Measurements from ENCODE around the gene ZNF638. TPM values are rescaled to one million over a fixed set of nuclear protein-coding genes. Genes with fewer than 3 reads are reported as not detected.

The ZNF638 gene
- total RNA-seq, 2 donors from 2014 or later, result 196 to 208 TPM

DNA sequence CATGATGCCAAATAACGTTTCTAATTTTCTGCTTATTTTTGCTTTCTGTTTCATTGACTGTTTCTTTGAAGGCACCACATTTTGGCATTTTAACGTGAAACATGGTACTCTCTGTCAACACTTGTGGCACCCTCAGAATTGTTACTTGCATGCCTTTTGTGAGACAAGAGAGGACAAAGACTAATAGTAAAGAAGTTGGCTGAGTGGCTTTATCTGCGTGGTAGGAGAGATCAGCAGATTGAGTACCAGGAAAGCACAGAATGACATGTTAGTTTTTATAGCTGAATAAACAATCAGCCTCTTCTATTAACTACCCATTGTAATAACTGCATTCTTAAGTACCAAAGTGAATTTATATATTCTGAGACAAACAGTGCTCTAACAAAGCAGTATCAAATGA lies 8.6 kb downstream of the ZNF638 start:
- no peak overlapping the region for H3K27ac ChIP-seq (ENCODE audit: low read depth, low read length)
- WGBS, 2 experiments (ENCODE audit: insufficient coverage in 1 of 2, insufficient read length in 1 of 2), result 80 to 88% methylated on average over 3 of the region's 3 CpGs
- H3K4me3 ChIP-seq (ENCODE audit: low read length), result peak overlapping the region; percentile 71
- no peaks in the 10 kb centered on the region for H3K27me3 ChIP-seq (ENCODE audit: control insufficient read depth, insufficient read depth, low read length, poor library complexity, severe bottlenecking)
- H3K4me1 ChIP-seq (ENCODE audit: control insufficient read depth, insufficient read depth, low read length), result peaks cover 7% of the 10 kb centered on the region
- TF ChIP-seq, protein P1, sequence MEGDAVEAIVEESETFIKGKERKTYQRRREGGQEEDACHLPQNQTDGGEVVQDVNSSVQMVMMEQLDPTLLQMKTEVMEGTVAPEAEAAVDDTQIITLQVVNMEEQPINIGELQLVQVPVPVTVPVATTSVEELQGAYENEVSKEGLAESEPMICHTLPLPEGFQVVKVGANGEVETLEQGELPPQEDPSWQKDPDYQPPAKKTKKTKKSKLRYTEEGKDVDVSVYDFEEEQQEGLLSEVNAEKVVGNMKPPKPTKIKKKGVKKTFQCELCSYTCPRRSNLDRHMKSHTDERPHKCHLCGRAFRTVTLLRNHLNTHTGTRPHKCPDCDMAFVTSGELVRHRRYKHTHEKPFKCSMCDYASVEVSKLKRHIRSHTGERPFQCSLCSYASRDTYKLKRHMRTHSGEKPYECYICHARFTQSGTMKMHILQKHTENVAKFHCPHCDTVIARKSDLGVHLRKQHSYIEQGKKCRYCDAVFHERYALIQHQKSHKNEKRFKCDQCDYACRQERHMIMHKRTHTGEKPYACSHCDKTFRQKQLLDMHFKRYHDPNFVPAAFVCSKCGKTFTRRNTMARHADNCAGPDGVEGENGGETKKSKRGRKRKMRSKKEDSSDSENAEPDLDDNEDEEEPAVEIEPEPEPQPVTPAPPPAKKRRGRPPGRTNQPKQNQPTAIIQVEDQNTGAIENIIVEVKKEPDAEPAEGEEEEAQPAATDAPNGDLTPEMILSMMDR (conservative IDR thresholded peaks at IDR 0.05), result no peak
- Mint-ChIP-seq H3K4me3 (no peak overlapping the region), H3K4me1 (peaks cover 40% of the 10 kb centered on the region), H3K36me3 (ENCODE audit: low read depth) (peaks cover 12% of the 10 kb centered on the region), H3K27me3 (ENCODE audit: insufficient read depth) (no peaks in the 10 kb centered on the region), H3K9me3 (no peaks in the 10 kb centered on the region), H3K27ac (peak overlapping the region; percentile 27)
- DNase-seq, result no peak
- peaks cover 52% of the 10 kb centered on the region for H3K36me3 ChIP-seq (ENCODE audit: control insufficient read depth, insufficient read depth, low read length)
- no peak overlapping the region for H3K9ac ChIP-seq (ENCODE audit: extremely low read depth, low read length, poor library complexity, severe bottlenecking)
- H3K9me3 ChIP-seq (ENCODE audit: control insufficient read depth, low read length), result no peaks in the 10 kb centered on the region

DNA sequence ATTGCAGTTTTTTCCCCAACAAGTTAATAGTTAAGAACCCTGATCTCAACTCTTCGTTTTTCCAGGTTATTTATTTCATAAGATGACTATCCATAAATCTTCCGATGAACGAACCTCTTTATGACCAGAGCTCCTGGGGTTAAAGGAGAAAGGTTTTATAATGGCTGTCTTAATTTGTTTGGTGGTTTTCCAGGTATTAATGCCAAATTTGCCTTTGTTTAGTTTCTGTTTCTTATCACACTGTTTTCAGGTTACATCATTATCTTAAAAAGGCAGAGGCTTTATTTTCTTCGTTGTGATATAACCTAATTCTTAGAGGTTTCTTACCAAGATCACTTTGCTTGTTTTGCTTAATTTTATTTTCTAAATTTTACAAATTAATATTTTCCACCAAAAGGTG lies 10.1 kb downstream of the ZNF638 start:
- TF ChIP-seq, protein P1 (conservative IDR thresholded peaks at IDR 0.05), result no peak
- DNase-seq, result no peak
- H3K9ac ChIP-seq (ENCODE audit: extremely low read depth, low read length, poor library complexity, severe bottlenecking), result no peak overlapping the region
- H3K9me3 ChIP-seq (ENCODE audit: control insufficient read depth, low read length), result no peaks in the 10 kb centered on the region
- Mint-ChIP-seq H3K27ac (no peak overlapping the region), H3K4me3 (no peak overlapping the region), H3K36me3 (ENCODE audit: low read depth) (peaks cover 10% of the 10 kb centered on the region), H3K27me3 (ENCODE audit: insufficient read depth) (no peaks in the 10 kb centered on the region), H3K4me1 (peaks cover 35% of the 10 kb centered on the region), H3K9me3 (no peaks in the 10 kb centered on the region)
- peaks cover 7% of the 10 kb centered on the region for H3K4me1 ChIP-seq (ENCODE audit: control insufficient read depth, insufficient read depth, low read length)
- peaks cover 53% of the 10 kb centered on the region for H3K36me3 ChIP-seq (ENCODE audit: control insufficient read depth, insufficient read depth, low read length)
- no peak overlapping the region for H3K27ac ChIP-seq (ENCODE audit: low read depth, low read length)
- H3K27me3 ChIP-seq (ENCODE audit: control insufficient read depth, insufficient read depth, low read length, poor library complexity, severe bottlenecking), result no peaks in the 10 kb centered on the region
- WGBS, 2 experiments (ENCODE audit: insufficient coverage in 1 of 2, insufficient read length in 1 of 2), result 100% methylated on average over 4 of the region's 4 CpGs; no CpG with 5 or more reads in 1 of the 2 experiments
- peak overlapping the region; percentile 31 for H3K4me3 ChIP-seq (ENCODE audit: low read length)

DNA sequence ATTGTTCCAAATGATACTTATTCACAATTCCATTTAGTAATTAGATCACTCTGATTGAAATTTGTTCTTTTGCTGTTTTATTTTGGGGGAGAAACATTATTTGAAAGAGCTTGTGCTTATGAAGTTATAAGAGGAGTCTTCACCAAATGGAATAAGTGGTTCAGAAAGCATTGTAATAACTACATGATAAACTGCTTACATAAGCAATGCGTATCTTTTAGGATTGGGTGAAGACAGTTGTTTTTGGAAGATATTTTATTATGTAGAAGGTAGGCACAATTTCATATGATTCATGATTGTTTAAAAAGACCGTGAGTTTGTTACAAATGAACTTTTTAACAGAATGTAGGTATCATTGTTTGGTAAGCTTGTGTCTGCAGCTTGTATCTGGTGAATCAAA lies 14.5 kb downstream of the ZNF638 start:
- no peaks in the 10 kb centered on the region for H3K9me3 ChIP-seq (ENCODE audit: control insufficient read depth, low read length)
- H3K27ac ChIP-seq (ENCODE audit: low read depth, low read length), result no peak overlapping the region
- no peak overlapping the region for H3K9ac ChIP-seq (ENCODE audit: extremely low read depth, low read length, poor library complexity, severe bottlenecking)
- H3K4me3 ChIP-seq (ENCODE audit: low read length), result no peak overlapping the region
- no peaks in the 10 kb centered on the region for H3K27me3 ChIP-seq (ENCODE audit: control insufficient read depth, insufficient read depth, low read length, poor library complexity, severe bottlenecking)
- peaks cover 36% of the 10 kb centered on the region for H3K36me3 Mint-ChIP-seq (ENCODE audit: low read depth)
- H3K36me3 ChIP-seq (ENCODE audit: control insufficient read depth, insufficient read depth, low read length), result peaks cover 68% of the 10 kb centered on the region
- no peak overlapping the region for H3K27ac Mint-ChIP-seq
- TF ChIP-seq, protein P1 (conservative IDR thresholded peaks at IDR 0.05), result no peak
- no peak for DNase-seq
- H3K9me3 Mint-ChIP-seq, result no peaks in the 10 kb centered on the region
- no peaks in the 10 kb centered on the region for H3K27me3 Mint-ChIP-seq (ENCODE audit: insufficient read depth)
- WGBS, 2 experiments (ENCODE audit: insufficient coverage in 1 of 2, insufficient read length in 1 of 2), result 92% methylated on average over 2 of the region's 2 CpGs; no CpG with 5 or more reads in 1 of the 2 experiments
- H3K4me1 Mint-ChIP-seq, result peaks cover 2% of the 10 kb centered on the region
- H3K4me1 ChIP-seq (ENCODE audit: control insufficient read depth, insufficient read depth, low read length), result peaks cover 2% of the 10 kb centered on the region
- no peak overlapping the region for H3K4me3 Mint-ChIP-seq
